GM12878 (cell line): ENCODE results near the gene PRSS37. TPM values are rescaled to one million over a fixed set of nuclear protein-coding genes. Genes with fewer than 3 reads are reported as not detected.

Experiments
- BACH1 ChIP-seq: fragments of 450-650 bp; IDR thresholded peaks from 2 replicates; pipeline ENCODE4 v1.6.1; 2017; ENCODE audit warnings: mild to moderate bottlenecking, borderline replicate concordance
- BHLHE40 ChIP-seq, 2 experiments: fragments of 450-650 bp in 1 of 2; IDR thresholded peaks; 2 replicates each; pipeline ENCODE4 v1.6.1; 2011 to 2017; ENCODE audit warnings: low read depth in 2 of 2, borderline replicate concordance in 1 of 2, improper control_type of control experiment in 1 of 2, low read length in 1 of 2, mild to moderate bottlenecking in 1 of 2
- CBX3 ChIP-seq: fragments of 200-600 bp; sonication (generic); IDR thresholded peaks from 2 replicates; pipeline ENCODE4 v1.6.1; 2016; ENCODE audit warnings: low read depth, borderline replicate concordance
- NRF1 ChIP-seq: conservative IDR thresholded peaks from 2 replicates; pipeline ENCODE4 v1.6.1; 2011; ENCODE audit warnings: mild to moderate bottlenecking, low read depth, low read length, improper control_type of control experiment
- PML ChIP-seq: IDR thresholded peaks from 2 replicates; pipeline ENCODE4 v1.6.1; 2012; ENCODE audit warnings: low read length, inconsistent platforms
- RAD21 ChIP-seq: IDR thresholded peaks from 2 replicates; pipeline ENCODE4 v1.6.1; 2011; ENCODE audit warnings: mild to moderate bottlenecking, low read depth, low read length, moderate library complexity; ENCODE audit not compliant: insufficient read depth
- SIX5 ChIP-seq: IDR thresholded peaks from 2 replicates; pipeline ENCODE4 v1.6.1; 2011; ENCODE audit warnings: mild to moderate bottlenecking, low read depth, low read length, moderate library complexity; ENCODE audit not compliant: severe bottlenecking
- SKIL ChIP-seq: fragments of 450-650 bp; IDR thresholded peaks from 2 replicates; pipeline ENCODE4 v1.6.1; 2017; ENCODE audit warnings: mild to moderate bottlenecking, low read depth, inconsistent platforms; ENCODE audit not compliant: poor library complexity, severe bottlenecking
- SMAD5 ChIP-seq: IDR thresholded peaks from 2 replicates; pipeline ENCODE4 v1.6.1; 2016; ENCODE audit warnings: antibody characterized with exemption, low read depth
- polyA plus RNA-seq, 11 experiments: library from polyadenylated mRNA; depleted of rRNA in 4 of 11; unstranded in 6 of 11; stranded (reverse) in 5 of 11; fragments of >200 nt; fragmentation: Nextera tagmentation in 4 of 11; fragmentation: Illumina TruSeq in 1 of 11; extraction: Ambion mirVana in 4 of 11; extraction: Trizol in 1 of 11; gene quantifications; 1 replicate in 1 of 11; 2 replicates in 10 of 11; pipeline versions ENCODE4 v1.2.1 to v1.2.3, GENCODE V29; 2011 to 2016; ENCODE audit warnings: inconsistent platforms in 2 of 11, missing spikeins in 2 of 11, low read depth in 1 of 11
- total RNA-seq, 4 experiments: library from RNA; depleted of rRNA in 3 of 4; stranded (reverse); fragments of >200 nt in 3 of 4; fragmentation: Illumina TruSeq in 1 of 4; extraction: Trizol in 1 of 4; gene quantifications; 2 replicates each; pipeline versions ENCODE4 v1.2.1 to v1.2.3, GENCODE V29; 2013 to 2021
- TF ChIP-seq, protein P1 (sequence below): fragments of 450-650 bp; IDR thresholded peaks from 2 replicates; pipeline ENCODE4 v1.6.1; 2018; ENCODE audit warnings: mild to moderate bottlenecking, low read depth, moderate library complexity; ENCODE audit not compliant: partially characterized antibody

The PRSS37 gene
- total and polyA plus RNA-seq, 10 of the 15 experiments (the other 5 are each of a cell fraction or from before 2014, with no cell fraction given) = not detected

- TF ChIP-seq, protein P1, sequence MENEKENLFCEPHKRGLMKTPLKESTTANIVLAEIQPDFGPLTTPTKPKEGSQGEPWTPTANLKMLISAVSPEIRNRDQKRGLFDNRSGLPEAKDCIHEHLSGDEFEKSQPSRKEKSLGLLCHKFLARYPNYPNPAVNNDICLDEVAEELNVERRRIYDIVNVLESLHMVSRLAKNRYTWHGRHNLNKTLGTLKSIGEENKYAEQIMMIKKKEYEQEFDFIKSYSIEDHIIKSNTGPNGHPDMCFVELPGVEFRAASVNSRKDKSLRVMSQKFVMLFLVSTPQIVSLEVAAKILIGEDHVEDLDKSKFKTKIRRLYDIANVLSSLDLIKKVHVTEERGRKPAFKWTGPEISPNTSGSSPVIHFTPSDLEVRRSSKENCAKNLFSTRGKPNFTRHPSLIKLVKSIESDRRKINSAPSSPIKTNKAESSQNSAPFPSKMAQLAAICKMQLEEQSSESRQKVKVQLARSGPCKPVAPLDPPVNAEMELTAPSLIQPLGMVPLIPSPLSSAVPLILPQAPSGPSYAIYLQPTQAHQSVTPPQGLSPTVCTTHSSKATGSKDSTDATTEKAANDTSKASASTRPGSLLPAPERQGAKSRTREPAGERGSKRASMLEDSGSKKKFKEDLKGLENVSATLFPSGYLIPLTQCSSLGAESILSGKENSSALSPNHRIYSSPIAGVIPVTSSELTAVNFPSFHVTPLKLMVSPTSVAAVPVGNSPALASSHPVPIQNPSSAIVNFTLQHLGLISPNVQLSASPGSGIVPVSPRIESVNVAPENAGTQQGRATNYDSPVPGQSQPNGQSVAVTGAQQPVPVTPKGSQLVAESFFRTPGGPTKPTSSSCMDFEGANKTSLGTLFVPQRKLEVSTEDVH = no peak
- TF ChIP-seq NRF1 (no peak), SIX5 (no peak), PML (no peak), RAD21 (no peak), BHLHE40 (IDR thresholded peaks at IDR 0.05; ENCODE audit: borderline replicate concordance in 1 of 2, low read depth in 2 of 2, low read length in 1 of 2) (no peak), SMAD5 (no peak), BACH1 (no peak), SKIL (no peak), CBX3 (no peak)
These were observed 51.4 kb downstream of the PRSS37 start, which contains the start of gene TAS2R5 (continued) for GRCh38 chr7:141789917-141790316.
